Loucy (cell line): ENCODE data around the gene IL18BP.

Experiments
- EZH2phosphoT487 ChIP-seq: fragments of 200-600 bp; IDR thresholded peaks from 2 replicates; pipeline ENCODE4 v1.6.1; 2018; ENCODE audit warnings: antibody characterized with exemption, mild to moderate bottlenecking, moderate library complexity, borderline replicate concordance
- TF ChIP-seq, protein P1 (sequence below): fragments of 200-600 bp; sonication (generic); conservative IDR thresholded peaks from 2 replicates; pipeline ENCODE4 v1.5.1; 2014; ENCODE audit warnings: mild to moderate bottlenecking, antibody characterized with exemption, low read length

DNA sequence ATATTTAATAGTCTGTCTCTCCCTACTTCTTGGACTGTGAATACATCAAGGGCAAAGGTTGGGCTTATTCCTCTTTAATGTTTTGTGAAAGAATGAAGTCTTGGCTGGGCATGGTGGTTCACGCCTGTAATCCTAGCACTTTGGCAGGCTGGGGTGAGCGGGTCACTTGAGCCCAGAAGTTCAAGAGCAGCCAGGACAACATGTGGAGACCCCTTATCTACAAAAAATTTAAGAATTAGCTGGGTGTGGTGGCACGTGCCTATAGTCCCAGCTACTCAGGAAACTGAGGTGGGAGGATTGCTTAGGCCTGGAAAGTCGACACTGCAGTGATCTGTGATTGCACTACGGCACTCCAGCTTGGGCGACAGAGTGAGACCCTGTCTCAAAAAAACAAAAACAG, 49.7 kb upstream of the IL18BP start:
- TF ChIP-seq, protein P1, sequence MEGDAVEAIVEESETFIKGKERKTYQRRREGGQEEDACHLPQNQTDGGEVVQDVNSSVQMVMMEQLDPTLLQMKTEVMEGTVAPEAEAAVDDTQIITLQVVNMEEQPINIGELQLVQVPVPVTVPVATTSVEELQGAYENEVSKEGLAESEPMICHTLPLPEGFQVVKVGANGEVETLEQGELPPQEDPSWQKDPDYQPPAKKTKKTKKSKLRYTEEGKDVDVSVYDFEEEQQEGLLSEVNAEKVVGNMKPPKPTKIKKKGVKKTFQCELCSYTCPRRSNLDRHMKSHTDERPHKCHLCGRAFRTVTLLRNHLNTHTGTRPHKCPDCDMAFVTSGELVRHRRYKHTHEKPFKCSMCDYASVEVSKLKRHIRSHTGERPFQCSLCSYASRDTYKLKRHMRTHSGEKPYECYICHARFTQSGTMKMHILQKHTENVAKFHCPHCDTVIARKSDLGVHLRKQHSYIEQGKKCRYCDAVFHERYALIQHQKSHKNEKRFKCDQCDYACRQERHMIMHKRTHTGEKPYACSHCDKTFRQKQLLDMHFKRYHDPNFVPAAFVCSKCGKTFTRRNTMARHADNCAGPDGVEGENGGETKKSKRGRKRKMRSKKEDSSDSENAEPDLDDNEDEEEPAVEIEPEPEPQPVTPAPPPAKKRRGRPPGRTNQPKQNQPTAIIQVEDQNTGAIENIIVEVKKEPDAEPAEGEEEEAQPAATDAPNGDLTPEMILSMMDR: no peak
- TF ChIP-seq EZH2phosphoT487: no peak
